NCI-H2081 treated with DMSO at 0.1 percent for 48 hours (cell line): Measurements from ENCODE around the gene PLXDC1.
"Not testable (repeated sequence)": the region's sequence is repeated elsewhere in the genome, so short reads cannot be mapped to it uniquely, and the experiment has no call there.

Source experiments
- DNase-seq: peaks from one replicate; lab custom pipeline; 2025; lab: John Stamatoyannopoulos, UW

PLXDC1 gene

DNA sequence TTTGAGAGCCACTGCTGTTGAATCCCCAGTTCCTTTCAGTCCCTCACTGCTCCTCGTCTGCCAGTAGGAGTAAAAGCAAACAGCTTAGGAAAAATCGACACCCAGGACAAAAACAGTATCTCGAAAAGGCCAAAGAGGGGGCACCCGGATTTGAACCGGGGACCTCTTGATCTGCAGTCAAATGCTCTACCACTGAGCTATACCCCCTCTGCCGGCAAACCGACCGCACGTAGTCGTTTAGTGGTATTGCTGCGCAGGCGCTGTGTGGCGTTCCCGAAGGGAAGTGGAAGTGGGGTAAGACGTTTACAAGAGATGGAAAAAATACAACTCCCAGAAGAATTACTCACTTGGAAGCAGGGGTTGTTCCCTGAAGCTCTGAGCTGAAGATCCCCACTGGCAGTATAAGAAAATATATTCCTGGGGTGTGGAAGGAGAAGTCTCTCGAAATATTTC lies 2.2 kb upstream of the PLXDC1 start:
- DNase-seq, result peak; percentile 70

DNA sequence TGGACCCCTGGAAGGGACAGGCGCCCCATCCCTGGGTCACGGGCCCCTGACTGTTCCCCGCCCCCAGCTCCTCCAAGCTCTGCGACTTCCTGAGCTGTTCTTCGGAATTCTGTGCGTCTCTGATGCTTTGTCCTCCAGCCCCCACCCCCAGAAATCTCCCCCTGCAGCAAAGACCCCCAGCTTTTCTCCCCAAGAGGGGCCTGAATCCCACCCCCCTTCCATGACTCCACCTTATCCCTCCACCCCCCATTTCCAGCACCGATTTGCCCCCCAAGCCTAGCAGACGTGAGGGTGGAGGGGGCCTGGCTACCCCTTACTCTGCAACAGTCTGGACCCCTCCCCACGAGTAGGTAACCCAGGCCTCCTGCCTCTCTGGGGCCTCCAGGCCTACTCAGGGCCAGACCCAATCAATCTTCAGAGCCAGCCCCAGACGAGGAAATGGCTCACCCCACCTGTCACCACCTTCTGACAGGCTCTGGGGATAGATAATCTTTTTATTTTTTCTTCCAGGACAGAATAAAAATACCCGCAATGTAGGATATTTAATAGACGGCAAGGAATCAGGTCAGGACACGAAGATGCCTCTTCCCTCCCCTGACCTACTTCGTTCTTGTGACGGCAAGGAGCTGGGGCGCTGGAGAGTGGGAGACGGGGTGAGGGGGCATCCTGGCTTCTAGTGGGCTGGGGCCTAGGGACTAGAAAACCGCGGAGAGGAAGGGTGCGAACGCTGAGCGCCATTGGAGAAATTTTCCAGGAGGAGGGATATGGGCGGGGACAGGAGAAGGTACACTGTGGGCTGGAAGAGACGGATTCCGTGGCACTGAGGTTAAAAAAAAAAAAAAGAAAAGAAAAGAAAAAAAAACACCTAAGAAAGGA lies 744 bp upstream of the PLXDC1 start:
- no peak for DNase-seq

DNA sequence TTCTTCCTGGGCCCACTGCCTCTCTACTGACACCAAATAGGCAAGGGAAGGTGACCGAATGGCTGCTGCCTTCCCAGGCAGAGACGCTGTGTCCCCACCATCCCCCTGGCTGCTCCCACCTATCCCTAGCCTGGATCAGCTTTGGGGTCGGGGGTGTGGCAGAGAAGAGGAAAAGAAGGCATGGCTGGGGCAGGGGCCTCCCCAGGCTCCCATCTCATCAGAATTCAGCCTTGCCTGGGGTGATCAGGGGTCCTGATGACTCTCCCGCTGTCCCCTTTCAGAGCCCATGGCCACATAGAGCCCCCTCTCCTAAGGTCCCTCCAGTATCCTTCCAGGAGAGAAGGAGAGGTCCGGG lies 665 bp downstream of the PLXDC1 start:
- no peak for DNase-seq

DNA sequence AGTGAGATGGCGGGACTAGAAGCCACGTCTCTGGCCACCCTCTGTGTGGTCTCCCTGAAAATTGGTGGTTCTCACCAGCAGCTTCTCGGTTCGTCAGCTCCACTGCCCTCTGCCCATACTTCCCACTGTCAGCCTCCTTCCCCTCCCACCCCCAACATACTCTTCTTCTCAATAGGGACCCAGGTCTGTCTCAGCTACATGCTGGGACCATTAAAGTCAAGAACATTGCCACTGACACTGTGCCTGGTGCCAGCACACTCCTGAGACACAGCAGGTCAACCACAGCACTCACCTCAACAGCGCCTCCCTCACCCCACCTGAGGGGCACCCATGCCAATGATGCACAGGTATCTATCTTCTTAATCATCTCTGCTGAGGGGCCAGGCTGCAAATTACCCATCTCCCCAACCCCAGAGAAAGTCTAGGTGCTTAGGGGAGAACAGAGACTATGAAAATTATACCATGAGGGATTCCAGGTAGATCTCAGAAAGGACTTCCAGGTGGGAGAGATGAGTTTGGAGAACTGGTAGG lies 1.3 kb downstream of the PLXDC1 start:
- no peak for DNase-seq

DNA sequence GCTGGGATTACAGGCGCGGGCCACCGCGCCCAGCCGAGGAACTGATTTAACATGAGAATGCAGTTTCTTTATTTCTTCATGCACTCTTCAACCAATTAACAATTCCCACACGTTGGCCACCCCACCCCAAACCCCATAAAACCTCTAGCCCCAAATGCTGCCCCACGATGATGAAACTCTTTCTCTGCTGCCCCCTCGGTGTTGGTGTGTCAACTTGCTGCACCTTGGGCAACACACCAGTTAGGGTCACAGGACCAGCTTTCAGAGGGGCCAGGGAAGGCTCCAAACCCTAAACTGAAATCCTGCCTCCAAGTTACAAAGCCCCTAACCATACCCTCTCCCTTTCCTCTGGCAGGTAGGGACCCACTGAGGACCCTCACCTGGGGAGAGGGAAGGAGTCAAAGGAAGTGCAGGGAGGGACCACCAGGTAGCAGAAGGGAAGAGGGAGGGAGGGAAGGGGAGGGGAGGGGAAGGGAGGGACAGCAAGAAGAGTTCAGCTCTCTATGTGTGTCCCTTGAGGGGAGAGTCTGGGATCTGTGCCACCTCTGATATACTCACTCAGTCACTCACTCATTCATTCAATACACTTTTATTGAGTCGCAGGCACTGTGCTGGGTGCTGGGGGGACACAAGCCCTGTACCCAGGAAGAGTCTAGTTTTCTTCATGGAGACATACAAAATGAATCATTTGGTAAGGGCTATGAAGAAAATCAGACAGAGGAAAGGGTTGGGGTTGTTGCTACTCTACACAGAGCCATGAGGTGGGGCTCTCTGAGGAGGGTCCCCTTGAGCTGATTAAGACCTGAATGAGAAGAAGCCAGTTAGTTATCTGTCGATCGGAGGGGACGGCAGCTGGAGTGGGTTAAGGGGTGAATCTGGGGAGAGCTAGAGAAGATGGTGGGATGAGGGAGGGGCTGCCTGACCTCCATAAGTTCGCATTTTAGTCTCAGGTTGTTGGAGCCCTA lies 3.9 kb downstream of the PLXDC1 start:
- DNase-seq, result no peak

DNA sequence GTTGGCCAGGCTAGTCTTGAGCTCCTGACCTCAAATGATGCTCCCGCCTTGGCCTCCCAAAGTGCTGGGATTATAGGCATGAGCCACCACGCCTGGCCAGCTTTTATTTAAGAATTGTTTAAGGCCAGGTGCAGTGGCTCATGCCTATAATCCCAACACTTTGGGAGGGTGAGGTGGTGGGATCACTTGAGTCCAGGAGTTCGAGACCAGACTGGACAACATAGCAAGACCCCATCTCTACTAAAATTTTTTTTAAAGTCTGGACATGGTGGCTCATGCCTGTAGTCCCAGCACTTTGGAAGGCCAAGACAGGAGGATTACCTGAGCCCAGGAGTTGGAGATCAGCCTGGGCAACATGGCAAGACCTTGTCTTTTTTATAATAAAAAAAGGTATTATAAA lies 5.2 kb downstream of the PLXDC1 start:
- DNase-seq, result no peak

DNA sequence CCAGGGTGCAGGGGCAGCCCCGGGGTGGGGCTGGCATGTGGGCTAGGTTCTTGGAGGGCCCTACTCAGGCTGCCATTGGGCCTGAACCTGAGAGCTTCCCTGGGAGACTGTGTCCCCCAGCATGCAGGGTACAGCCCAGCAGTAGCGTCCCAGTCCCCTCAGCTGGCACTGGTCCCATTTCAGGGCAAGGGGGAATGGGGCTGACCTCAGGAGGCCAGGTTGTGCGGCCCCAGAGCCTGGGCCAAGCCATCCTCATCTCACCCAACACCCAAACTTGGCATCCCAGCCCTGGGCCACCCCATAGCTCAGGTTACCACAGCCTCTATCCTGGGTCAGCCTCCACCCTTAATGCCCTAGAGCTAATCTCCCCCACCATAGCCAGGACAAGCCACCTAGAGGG lies 6.3 kb downstream of the PLXDC1 start:
- DNase-seq, result no peak

DNA sequence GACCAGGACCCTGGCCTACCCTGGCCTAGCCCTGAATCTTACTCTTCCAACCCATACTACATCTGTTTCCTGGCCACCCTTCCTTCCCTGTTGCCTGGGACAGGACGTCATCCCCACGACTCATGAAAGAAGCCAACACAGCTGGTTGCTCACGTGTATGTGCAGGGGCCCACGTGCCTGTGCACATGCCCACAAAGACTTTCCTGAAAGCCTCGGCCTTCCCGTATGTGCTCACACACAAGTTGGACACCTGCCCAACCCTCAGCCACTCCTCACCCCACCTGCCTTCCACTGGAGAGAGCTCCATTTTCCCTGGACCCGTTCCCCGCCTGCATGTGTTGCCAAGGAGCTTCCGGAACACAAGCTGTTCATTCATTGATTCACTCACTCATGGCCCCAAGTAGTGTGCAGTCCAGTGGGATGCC lies 7.0 kb downstream of the PLXDC1 start:
- no peak for DNase-seq

DNA sequence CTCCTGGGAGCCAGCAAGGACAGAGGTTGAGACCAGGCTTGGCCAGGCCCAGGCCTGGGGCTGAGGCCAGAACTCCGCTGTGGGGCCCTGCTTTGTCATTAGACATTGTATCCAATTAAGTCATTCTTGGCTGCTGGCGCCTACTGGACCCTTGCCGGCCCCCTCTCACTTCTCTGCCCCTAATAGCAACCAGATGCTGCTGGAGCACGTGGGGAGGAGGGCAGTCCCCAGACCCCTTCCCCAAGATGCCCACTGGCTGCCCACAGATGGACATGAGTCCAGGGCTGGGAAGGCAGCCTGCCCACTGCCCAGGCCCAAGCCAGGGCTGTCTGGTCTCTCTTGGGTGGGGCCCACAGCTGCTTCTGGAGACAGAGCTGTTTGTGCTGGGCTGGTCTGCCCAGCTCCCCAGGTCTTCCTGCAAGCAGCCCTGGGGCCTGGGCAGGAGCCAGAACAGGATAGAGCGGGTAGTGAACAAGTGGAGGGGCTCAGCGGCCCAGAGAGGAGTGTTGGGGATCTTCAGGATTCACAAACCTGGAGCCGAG lies 7.8 kb downstream of the PLXDC1 start:
- no peak for DNase-seq

DNA sequence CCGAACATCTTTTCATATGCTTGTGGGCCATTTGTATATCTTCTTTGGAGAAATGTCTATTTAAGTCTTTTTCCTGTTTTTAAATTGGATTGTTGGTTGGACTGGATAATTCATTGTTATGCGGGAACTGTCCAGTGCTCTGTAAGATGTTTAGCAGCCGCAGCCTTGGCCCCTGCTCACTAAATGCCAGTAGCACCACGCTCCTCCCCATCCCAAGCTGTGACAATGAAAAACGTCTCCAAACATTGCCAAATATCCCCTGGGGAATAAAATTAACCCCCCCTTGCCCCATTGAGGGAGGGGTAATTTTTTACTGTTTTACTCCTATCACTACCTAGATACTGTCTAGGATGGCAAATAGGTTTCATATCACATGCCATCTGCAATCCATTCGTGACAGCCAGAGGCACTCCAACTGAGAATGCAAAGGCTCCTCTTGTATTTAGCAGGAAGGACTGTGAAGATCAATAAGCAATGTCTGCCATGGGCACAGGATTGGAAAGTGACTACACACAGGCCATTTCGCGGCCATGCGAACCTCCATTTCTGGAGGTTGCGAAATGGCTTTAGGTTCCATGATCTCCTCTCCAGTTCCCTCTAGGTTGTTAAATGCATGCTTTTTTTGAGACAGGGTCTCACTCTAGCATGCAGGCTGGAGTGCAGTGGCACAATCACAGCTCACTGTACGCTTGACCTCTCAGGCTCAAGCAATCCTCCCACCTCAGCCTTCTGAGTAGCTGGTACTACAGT lies 9.3 kb downstream of the PLXDC1 start:
- no peak for DNase-seq

DNA sequence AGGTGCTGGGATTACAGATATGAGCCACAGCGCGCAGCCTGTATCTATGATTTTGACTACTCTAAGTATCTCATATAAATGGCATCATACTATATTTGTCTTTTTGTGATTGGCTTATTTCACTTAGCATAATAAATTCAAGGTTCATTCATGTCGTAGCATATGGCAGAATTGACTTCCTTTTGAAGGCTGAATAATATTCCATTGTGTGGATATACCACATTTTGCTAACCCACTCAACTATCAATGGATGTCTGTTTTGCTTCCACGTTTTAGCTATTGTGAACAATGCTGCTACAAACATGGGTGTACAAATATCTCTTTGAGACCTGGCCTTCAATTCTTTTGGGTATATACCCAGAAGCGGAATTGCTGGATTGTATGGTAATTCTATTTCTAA lies 10.1 kb downstream of the PLXDC1 start:
- no peak for DNase-seq

DNA sequence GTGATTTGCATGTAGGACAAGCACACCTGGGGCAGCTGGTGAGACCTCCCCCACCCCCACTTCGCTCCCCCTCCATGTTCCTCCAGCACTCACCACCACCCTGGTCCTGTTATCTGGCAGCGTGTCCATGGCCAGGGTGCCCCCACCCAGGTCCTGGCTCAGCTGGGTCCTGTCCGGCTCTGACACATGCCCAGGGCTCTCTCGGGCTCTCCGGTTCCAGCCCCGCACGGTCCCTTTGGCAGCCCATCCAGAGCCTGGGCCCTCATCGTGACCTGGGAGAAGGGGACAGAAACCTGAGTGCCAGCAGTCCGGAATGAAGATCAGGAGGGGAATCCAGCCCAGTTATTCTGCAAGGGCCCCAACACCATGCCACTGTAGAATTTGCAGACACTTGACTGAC lies 11.9 kb downstream of the PLXDC1 start:
- no peak for DNase-seq

DNA sequence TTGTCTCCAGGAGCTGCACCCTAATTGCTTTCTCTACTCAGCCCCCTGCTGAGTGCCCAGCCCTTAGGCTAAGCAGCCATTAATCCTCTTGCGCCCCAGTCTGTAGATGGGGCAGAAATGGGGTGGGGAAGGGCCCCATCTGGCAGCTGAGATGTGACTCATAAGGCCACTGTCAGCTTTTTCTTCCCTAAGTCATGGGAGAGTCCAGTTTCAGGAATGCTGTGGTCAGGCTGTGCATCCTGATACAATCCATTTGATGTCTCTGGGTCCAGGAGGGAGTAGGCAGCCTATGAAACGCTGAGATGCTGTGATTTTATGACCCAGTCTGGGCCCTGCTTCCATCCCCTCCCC lies 12.3 kb downstream of the PLXDC1 start:
- no peak for DNase-seq

DNA sequence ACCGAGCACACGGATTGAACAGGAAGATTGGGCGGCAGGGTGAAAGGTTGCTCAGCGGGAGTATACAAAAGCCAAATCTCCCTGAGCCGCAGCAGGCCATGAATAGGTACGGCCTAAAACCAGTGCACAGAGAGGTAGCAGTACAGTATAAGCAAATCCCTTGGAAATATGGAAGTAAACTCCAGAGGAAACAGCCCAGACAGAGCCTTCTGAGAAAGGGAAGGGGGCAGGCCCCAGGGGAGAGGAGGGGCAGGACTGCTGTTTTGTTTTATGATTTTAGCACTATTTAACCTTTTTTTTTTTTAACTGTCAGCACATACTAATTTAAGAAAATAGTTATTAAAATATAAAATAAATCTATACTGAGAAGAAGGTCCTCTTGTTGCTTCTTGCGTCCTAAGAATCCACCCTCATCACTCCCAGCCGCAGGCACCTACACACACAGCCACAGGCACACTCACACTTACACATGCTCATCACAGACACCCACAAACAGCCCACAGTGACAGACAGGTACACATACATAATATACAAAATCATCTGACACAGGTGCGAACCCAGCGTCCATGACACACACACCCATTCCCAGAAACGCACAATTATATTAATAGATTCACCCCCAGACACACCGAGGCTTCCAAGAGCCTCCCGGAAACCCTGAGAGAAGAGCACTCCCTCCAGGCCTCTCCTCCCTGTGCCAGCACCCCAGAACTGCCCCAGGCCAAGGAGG lies 12.8 kb downstream of the PLXDC1 start:
- DNase-seq, result no peak

DNA sequence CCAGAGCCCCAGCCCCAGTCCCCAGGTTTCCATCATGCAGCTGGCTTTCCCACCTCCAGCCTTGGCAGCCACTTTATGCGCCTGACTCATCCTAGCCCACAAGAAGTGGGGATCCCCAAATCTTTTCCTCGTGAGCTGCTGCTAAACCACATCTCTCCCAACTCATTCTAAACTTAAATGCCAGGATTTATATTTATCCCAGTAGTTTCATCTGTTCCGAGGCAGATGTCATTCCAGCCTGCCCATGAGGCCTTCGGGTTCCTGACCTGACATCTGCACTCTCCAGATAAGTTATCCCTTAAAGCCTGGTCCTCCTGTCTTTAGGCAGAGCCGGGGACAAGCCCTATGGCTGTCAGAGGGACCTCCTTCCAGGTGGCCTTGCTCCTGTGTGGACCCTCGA lies 16.6 kb downstream of the PLXDC1 start:
- DNase-seq, result no peak

DNA sequence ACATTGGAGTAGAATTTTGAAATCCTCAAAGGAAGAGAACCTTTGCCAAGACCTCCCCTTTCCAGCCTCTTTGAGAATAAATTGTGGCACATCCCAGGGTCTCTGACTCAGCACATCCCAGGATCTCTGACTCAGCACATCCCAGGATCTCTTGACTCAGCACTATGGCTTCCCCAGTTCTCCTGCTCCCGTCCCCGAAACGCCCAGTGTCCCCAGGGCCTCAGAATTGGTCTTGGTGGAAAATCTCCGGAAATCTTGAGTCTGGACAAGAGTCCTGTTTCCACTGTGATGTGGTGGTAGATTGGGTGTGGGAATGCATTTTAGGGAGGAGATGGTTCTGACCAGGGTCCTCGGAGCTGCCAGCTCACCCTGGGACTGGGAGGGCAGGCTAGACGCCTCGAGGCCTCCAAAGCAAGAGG lies 19.2 kb downstream of the PLXDC1 start:
- no peak for DNase-seq

DNA sequence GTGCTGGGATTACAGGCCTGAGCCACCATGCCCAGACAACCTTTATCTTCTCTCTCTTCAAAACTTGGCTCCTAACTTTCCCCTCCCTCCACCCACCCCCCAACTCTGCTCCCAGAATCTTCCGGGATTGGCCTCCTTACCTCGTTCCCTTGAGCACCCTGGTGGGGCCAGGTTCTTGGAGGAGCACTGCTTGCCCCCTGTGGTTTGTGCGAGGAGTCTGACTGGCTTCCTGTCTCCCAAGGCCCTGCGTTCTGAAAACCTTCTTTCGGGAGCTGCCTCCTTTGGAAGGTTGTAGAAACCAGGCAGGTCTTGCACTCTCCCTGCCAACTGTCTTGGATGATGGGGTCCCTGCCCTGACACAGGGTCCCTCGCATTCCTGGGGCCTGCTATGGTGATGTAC lies 19.8 kb downstream of the PLXDC1 start:
- DNase-seq, result no peak

DNA sequence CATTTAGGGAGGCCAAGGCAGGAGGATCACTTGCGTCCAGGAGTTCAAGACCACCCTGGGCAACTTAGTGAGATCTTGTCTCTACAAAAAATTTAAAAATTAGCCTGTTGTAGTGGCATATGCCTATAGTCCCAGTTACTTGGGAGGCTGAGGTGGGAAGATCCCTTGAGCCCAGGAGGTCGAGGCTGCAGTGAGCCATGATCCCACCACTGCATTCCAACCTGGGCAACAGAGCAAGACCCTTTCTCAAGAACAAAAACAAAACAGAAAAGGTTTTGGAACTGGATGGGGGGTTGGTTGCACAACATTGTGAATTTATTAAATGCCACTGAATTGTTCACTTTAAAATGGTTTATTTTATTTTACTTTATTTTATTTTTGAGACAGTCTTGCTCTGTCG lies 21.2 kb downstream of the PLXDC1 start:
- no peak for DNase-seq

DNA sequence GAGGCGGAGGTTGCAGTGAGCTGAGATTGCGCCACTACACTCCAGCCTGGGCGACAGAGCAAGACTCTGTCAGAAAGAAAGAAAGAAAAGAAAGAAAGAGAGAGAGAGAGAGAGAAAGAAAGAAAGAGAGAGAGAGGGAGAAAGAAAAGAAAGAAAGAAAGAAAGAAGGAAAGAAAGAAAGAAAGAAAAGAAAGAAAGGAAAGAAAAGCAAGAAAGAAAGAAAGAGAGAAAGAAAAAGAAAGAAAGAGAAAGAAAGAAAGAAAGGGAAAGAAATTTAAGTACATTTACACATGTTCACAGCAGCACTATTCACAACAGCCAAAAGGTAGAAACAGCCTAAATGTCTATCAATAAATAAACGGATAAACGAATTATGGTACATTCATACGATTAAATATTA lies 21.9 kb downstream of the PLXDC1 start:
- DNase-seq, result not testable (repeated sequence)

DNA sequence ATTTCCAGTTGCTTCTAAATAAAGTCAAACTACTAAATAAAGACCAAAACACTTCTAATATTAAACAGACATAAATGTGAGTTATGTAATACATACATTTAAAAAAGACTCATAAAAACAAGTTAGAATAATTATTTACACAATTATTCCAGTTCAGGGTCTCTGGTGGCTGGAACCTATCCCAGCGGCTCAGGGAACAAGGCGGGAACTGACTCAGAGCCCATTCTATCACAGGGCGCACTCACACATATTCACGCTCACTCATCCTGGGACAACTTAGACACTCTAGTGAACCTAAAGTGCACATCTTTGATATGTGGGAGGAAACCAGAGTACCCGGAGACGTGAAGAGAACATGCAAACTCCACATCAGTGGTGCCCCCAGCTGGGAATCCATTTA lies 25.0 kb downstream of the PLXDC1 start:
- no peak for DNase-seq
